Mucosa of descending colon (tissue), 3 donors: ENCODE data around the gene UHMK1. TPM values are rescaled to one million over a fixed set of nuclear protein-coding genes. Genes with fewer than 3 reads are reported as not detected.
"Not testable (repeated sequence)": the region's sequence is repeated elsewhere in the genome, so short reads cannot be mapped to it uniquely, and the experiment has no call there.

Experiments used
- ATAC-seq: fragments of 200-7000 bp; cut with Tn5 transposase; one replicate; pipeline ENCODE4 v1.9.1; 2020; ENCODE audit warnings: mild to moderate bottlenecking, moderate library complexity
- DNase-seq, 3 donors: peaks; one replicate each; pipeline ENCODE4 v3.0.0-alpha.2; 2020
- H3K36me3 ChIP-seq: fragments of 200-600 bp; one replicate; pipeline ENCODE4 v1.8.0; 2021; ENCODE audit warnings: low read depth, mild to moderate bottlenecking
- H3K4me1 ChIP-seq: fragments of 200-600 bp; one replicate; pipeline ENCODE4 v1.8.0; 2021; ENCODE audit warnings: low read depth, mild to moderate bottlenecking
- H3K4me3 ChIP-seq: fragments of 200-600 bp; one replicate; pipeline ENCODE4 v1.8.0; 2021; ENCODE audit warnings: mild to moderate bottlenecking
- H3K9me3 ChIP-seq: fragments of 200-600 bp; one replicate; pipeline ENCODE4 v1.8.0; 2021; ENCODE audit warnings: mild to moderate bottlenecking
- CTCF ChIP-seq: fragments of 200-600 bp; IDR thresholded peaks from one replicate; pipeline ENCODE4 v1.8.0; 2022; ENCODE audit warnings: antibody characterized with exemption, mild to moderate bottlenecking
- intact Hi-C, 2 donors: fragments of 100-400 bp; cut with DNase I in 1 of 2; cut with micrococcal nuclease in 1 of 2; formaldehyde crosslinking; loops; one replicate each; pipeline versions ENCODE4 v1.11.0 to v1.11.1; 2022; cut with DNase I, micrococcal nuclease
- total RNA-seq, 3 donors: library from RNA; stranded (reverse); fragmentation: NEBNext Ultra II Directional in 2 of 3; extraction: Animal tissue kit (Norgen Biotek cat#: 25700) in 2 of 3; gene quantifications; one replicate each; pipeline versions ENCODE4 v1.2.1 to v1.2.4, GENCODE V29; 2021 to 2023
- donor health status: DM: no; HTN: no; CAD: no; lungs with moderate emphysema.
- donor health status: DM: no; HTN: no; CAD: no.
- donor health status: DM: no; HTN: yes; CAD: no.

UHMK1 gene
- total RNA-seq, 3 donors from 2014 or later, result 40.2 to 50.2 (median 45.8) TPM

GRCh38 chr1:162485236-162485635, 12.4 kb upstream of the UHMK1 start:
- no peak overlapping the region for H3K4me3 ChIP-seq
- no peak for ATAC-seq
- DNase-seq, result no peak
- H3K36me3 ChIP-seq, result no peaks in the 10 kb centered on the region
- no peaks in the 10 kb centered on the region for H3K9me3 ChIP-seq
- intact Hi-C loops, result no loop called here
- no peak for TF ChIP-seq CTCF
- no peaks in the 10 kb centered on the region for H3K4me1 ChIP-seq

- H3K9me3 ChIP-seq, result no peaks in the 10 kb centered on the region
- no peaks in the 10 kb centered on the region for H3K36me3 ChIP-seq
- DNase-seq (no peak), ATAC-seq (no peak)
- TF ChIP-seq CTCF, result no peak
- intact Hi-C loops, result no loop called here
- no peaks in the 10 kb centered on the region for H3K4me1 ChIP-seq
- no peak overlapping the region for H3K4me3 ChIP-seq
Observed at GRCh38 chr1:162487241-162487640, 10.4 kb upstream of the UHMK1 start.

- Histone ChIP-seq H3K9me3 (no peaks in the 10 kb centered on the region), H3K4me3 (no peak overlapping the region), H3K36me3 (no peaks in the 10 kb centered on the region), H3K4me1 (no peaks in the 10 kb centered on the region)
- TF ChIP-seq CTCF, result no peak
- no peak for ATAC-seq
- intact Hi-C loops, result no loop called here
- DNase-seq, result no peak
Observed at GRCh38 chr1:162488219-162488618, 9.4 kb upstream of the UHMK1 start.

- H3K36me3 ChIP-seq, ATAC-seq, H3K9me3 ChIP-seq, intact Hi-C loops, DNase-seq, H3K4me3 ChIP-seq, H3K4me1 ChIP-seq: not testable (repeated sequence)
Observed at GRCh38 chr1:162495531-162496233, 1.9 kb upstream of the UHMK1 start.

- Histone ChIP-seq H3K4me3 (peak overlapping the region; percentile 93), H3K9me3 (no peaks in the 10 kb centered on the region), H3K36me3 (no peaks in the 10 kb centered on the region), H3K4me1 (peaks cover 7% of the 10 kb centered on the region)
- no peak for ATAC-seq
- TF ChIP-seq CTCF, result no peak
- intact Hi-C loops, result no loop called here
- no peak for DNase-seq
Observed at GRCh38 chr1:162497104-162497722, 405 bp upstream of the UHMK1 start.

- Histone ChIP-seq H3K9me3 (no peaks in the 10 kb centered on the region), H3K4me1 (peaks cover 7% of the 10 kb centered on the region), H3K4me3 (peak overlapping the region; percentile 93), H3K36me3 (peaks cover 4% of the 10 kb centered on the region)
- intact Hi-C loops, result no loop called here
- TF ChIP-seq CTCF, result no peak
- DNase-seq (no peak), ATAC-seq (no peak)
Observed at GRCh38 chr1:162498496-162498810, 835 bp downstream of the UHMK1 start.
